Spinal cord (tissue), 10 donors: Measurements from ENCODE around the gene GPR146. TPM values are rescaled to one million over a fixed set of nuclear protein-coding genes. Genes with fewer than 3 reads are reported as not detected.

Source experiments
- DNase-seq, 6 donors: peaks; one replicate each; pipeline versions ENCODE4 v3.0.0 to v3.0.0-alpha.2; 2013 to 2015; ENCODE audit warnings: low spot score in 6 of 6, low read depth in 4 of 6
- H3K27ac ChIP-seq: one replicate; pipeline ENCODE4 v1.5.1; 2013; ENCODE audit warnings: low read depth, low read length, control low read depth
- H3K27me3 ChIP-seq: one replicate; pipeline ENCODE4 v1.6.1; 2013; ENCODE audit warnings: low read length; ENCODE audit not compliant: control insufficient read depth, insufficient read depth
- H3K36me3 ChIP-seq: one replicate; pipeline ENCODE4 v1.6.1; 2013; ENCODE audit warnings: low read length; ENCODE audit not compliant: control insufficient read depth, insufficient read depth
- H3K4me1 ChIP-seq: one replicate; pipeline ENCODE4 v1.6.1; 2013; ENCODE audit warnings: low read length; ENCODE audit not compliant: control insufficient read depth, insufficient read depth
- H3K4me3 ChIP-seq: one replicate; pipeline ENCODE4 v1.5.1; 2013; ENCODE audit warnings: low read depth, low read length, control low read depth
- H3K9me3 ChIP-seq: one replicate; pipeline ENCODE4 v1.6.1; 2013; ENCODE audit warnings: low read length; ENCODE audit not compliant: control insufficient read depth, insufficient read depth
- WGBS: methylation state at CpG from one replicate; pipeline ENCODE4 v1.1.5; 2013; ENCODE audit warnings: missing lambda C conversion rate; ENCODE audit not compliant: insufficient coverage; 5-methylcytosine and 5-hydroxymethylcytosine counted together
- long read RNA-seq, 4 donors: transcript quantifications; one replicate each; lab custom pipeline, GENCODE V29; 2026
- polyA plus RNA-seq, 2 donors: library from polyadenylated mRNA; unstranded; fragments of 120-200 nt; gene quantifications; one replicate each; pipeline ENCODE4 v1.2.1, GENCODE V29; 2013; ENCODE audit not compliant: insufficient read length in 2 of 2
- total RNA-seq, 2 donors: library from RNA; depleted of rRNA in 1 of 2; stranded (reverse); fragments of 120-200 nt in 1 of 2; fragments of >200 nt in 1 of 2; gene quantifications; one replicate each; pipeline versions ENCODE4 v1.2.3 to v1.2.4, GENCODE V29; 2013 to 2014
- donor health status: healthy.

GPR146 gene, protein sequence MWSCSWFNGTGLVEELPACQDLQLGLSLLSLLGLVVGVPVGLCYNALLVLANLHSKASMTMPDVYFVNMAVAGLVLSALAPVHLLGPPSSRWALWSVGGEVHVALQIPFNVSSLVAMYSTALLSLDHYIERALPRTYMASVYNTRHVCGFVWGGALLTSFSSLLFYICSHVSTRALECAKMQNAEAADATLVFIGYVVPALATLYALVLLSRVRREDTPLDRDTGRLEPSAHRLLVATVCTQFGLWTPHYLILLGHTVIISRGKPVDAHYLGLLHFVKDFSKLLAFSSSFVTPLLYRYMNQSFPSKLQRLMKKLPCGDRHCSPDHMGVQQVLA
- 1 to 10 TPM; 3.9 to 6.4 TPM for total RNA-seq
- polyA plus RNA-seq, result 1 to 10 TPM; 3.2 to 4.0 TPM
- long read RNA-seq, donor 1, partial matches to known transcripts, result 0 of 1 reads
- long read RNA-seq, donor 1, other reads (novel, unspliced or antisense), result 0 of 1 reads
- long read RNA-seq, donor 2, partial matches to known transcripts, result 0 of 1 reads
- long read RNA-seq, donor 2, other reads (novel, unspliced or antisense), result 0 of 1 reads
- long read RNA-seq, donor 3, partial matches to known transcripts, result 0 of 2 reads
- long read RNA-seq, donor 3, other reads (novel, unspliced or antisense), result 0 of 2 reads
- long read RNA-seq, donor 4, transcript GPR146-201 (2 exons, 1,969 nt), result major isoform, 7 of 8 reads
- long read RNA-seq, donor 4, partial matches to known transcripts, result 0 of 8 reads
- long read RNA-seq, donor 4, other reads (novel, unspliced or antisense), result 0 of 8 reads

DNA sequence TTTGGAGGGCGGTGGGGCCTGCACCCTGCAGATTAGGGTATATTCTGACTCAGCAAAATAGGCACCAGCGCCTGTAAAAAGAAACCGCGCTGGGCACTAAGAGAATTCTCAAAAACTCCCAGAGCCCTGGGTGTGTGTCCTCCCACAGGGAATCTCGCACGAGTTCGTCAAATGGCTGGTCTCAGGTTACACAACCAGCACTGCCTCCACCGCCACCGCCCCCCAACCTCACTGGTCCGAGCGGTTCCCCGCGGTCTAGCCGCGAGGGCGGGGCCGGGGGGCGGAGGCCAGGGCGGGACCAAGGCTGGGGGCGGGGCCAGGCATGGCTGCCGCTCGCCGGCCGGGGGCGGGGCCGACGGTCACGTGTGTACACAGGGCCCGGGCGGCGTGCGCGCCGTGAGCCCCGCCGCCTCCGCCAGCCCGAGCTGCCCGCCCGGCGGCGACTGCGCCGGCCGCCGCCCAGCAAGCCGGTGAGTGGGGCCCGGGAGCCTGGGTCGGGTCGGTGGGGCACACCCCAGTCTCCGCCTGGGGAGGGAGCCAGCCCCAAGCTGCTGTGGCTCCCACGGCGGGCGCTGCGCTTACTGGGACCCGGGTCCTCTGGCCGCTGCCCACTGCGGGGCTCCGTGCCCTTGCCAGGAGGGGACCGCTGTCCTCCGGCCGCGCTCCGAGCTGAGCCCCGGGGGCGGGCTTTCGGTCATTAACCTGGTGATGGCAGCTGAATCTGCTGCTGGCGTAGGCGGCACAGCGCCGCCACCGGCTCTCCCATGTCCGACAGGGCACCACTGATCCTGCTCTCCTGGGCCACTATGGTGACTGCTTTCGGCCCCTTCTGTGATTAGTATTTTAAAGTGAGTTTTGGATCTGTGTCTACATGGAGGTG lies at the start of gene GPR146:
Gene GPR146, plus strand, starts transcription at position 358 of the 880 bp plus-strand sequence. CDS start 12,970 bp downstream, outside the sequence.
- Histone ChIP-seq H3K4me3 (peak within 1 kb of the TSS; percentile 41), H3K27ac (peak within 1 kb of the TSS; percentile 93), H3K9me3 (no peaks in the 10 kb centered on the region), H3K36me3 (peaks cover 3% of the 10 kb centered on the region), H3K27me3 (no peaks in the 10 kb centered on the region), H3K4me1 (peaks cover 78% of the 10 kb centered on the region)
- under 1% methylated on average over 69 of the region's 74 CpGs for WGBS
- peak in 5 of 6 donors; percentile 78 to 96 (median 83) for DNase-seq

GRCh38 chr7:994592-995308 lies 49.6 kb upstream of the GPR146 start:
- Histone ChIP-seq H3K27me3 (no peaks in the 10 kb centered on the region), H3K27ac (no peak overlapping the region), H3K36me3 (peaks cover 56% of the 10 kb centered on the region), H3K4me1 (peaks cover 53% of the 10 kb centered on the region), H3K4me3 (no peak overlapping the region), H3K9me3 (no peaks in the 10 kb centered on the region)
- WGBS, result 78% methylated on average over 26 of the region's 28 CpGs
- no peak for DNase-seq

DNA sequence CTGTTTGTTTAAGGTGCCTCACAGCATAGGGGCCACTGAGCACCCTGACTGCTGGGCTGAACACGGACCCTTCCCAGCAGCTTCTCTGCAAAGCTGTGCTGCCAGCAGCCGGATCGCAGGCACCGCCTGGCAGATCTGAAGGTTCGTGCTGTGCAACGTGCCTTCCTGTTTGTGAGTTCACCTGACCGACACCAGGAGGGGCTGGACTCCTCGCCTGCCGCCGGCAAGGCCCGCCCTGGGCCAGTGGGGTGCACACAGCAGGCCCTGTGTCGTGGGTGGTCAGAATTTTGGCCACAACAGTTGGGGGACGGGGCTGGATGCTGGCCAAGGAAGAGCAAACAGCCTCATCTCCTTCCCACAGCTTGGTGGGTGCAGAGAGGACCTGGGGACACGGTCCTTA lies 48.8 kb upstream of the GPR146 start:
- DNase-seq, result no peak
- peaks cover 53% of the 10 kb centered on the region for H3K4me1 ChIP-seq
- H3K4me3 ChIP-seq, result no peak overlapping the region
- no peaks in the 10 kb centered on the region for H3K9me3 ChIP-seq
- H3K27ac ChIP-seq, result no peak overlapping the region
- 87% methylated on average over 14 of the region's 14 CpGs for WGBS
- peaks cover 62% of the 10 kb centered on the region for H3K36me3 ChIP-seq
- no peaks in the 10 kb centered on the region for H3K27me3 ChIP-seq

GRCh38 chr7:996079-996872 lies 48.1 kb upstream of the GPR146 start:
- Histone ChIP-seq H3K36me3 (peaks cover 64% of the 10 kb centered on the region), H3K27me3 (no peaks in the 10 kb centered on the region), H3K9me3 (no peaks in the 10 kb centered on the region), H3K27ac (no peak overlapping the region), H3K4me1 (peaks cover 53% of the 10 kb centered on the region), H3K4me3 (no peak overlapping the region)
- WGBS, result 85% methylated on average over 38 of the region's 38 CpGs
- DNase-seq, result no peak

GRCh38 chr7:997404-998395 lies 46.6 kb upstream of the GPR146 start:
- peaks cover 42% of the 10 kb centered on the region for H3K4me1 ChIP-seq
- H3K9me3 ChIP-seq, result no peaks in the 10 kb centered on the region
- H3K27ac ChIP-seq, result no peak overlapping the region
- no peaks in the 10 kb centered on the region for H3K27me3 ChIP-seq
- peaks cover 73% of the 10 kb centered on the region for H3K36me3 ChIP-seq
- H3K4me3 ChIP-seq, result no peak overlapping the region
- WGBS, result 60% methylated on average over 36 of the region's 45 CpGs
- no peak for DNase-seq

DNA sequence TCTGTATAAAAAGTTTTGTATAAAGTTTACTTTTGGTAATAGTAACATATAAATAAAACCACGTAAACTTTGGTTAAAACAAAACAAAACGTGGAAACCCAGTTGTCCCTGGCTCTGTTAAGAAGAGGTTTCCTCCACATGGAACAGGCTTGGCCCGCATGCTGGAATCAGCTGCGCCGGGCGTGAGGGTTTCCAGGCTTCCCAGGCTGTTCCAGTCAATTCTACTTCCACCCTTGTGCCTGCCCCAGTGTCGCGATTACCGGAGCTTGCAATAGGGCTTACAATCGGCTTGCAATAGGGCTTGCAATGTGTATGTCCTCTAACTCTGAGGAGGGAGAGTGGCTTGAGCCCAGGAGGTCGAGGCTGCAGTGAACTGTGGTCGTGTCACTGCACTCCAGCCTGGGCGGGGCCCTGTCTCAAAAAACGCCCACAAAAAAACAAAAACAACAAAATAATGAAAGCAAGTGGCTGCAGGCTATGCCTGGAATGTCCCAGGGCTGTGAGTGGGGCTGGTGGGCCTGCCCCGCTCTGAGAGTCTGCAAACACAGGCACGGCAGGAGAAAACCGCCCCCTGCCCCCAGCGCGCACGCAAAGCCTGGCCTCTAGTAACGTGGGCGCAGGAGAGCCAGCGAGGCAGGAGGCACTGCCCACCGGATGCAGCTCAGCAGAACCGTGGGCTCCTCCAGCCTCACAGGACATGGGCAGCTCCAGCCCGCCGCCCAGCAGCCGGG lies 45.0 kb upstream of the GPR146 start:
- Histone ChIP-seq H3K27me3 (no peaks in the 10 kb centered on the region), H3K36me3 (peaks cover 76% of the 10 kb centered on the region), H3K4me3 (no peak overlapping the region), H3K4me1 (peaks cover 30% of the 10 kb centered on the region), H3K9me3 (no peaks in the 10 kb centered on the region), H3K27ac (no peak overlapping the region)
- no peak for DNase-seq
- WGBS, result 78% methylated on average over 23 of the region's 28 CpGs

GRCh38 chr7:999941-1000935 lies 44.1 kb upstream of the GPR146 start:
- DNase-seq, result no peak
- H3K4me1 ChIP-seq, result peaks cover 26% of the 10 kb centered on the region
- H3K36me3 ChIP-seq, result peaks cover 76% of the 10 kb centered on the region
- H3K4me3 ChIP-seq, result no peak overlapping the region
- no peaks in the 10 kb centered on the region for H3K9me3 ChIP-seq
- whole genome bisulfite sequencing, result 81% methylated on average over 34 of the region's 52 CpGs
- no peaks in the 10 kb centered on the region for H3K27me3 ChIP-seq
- H3K27ac ChIP-seq, result no peak overlapping the region
